Effector CD4-positive, alpha-beta T cell (primary cell): Measurements from ENCODE around the gene EMP3.

ENCODE experiments used
- DNase-seq: peaks from one replicate; pipeline ENCODE4 v3.0.0-alpha.2; 2020

Gene EMP3

GRCh38 chr19:48318286-48318987 lies 6.9 kb upstream of the EMP3 start:
- no peak for DNase-seq

- peak; percentile 79 for DNase-seq
Observed at GRCh38 chr19:48319647-48320541, 5.5 kb upstream of the EMP3 start.

GRCh38 chr19:48321372-48321621 lies 4.1 kb upstream of the EMP3 start:
- DNase-seq, result peak; percentile 92

- peak; percentile 99 for DNase-seq
Observed at GRCh38 chr19:48321622-48322591, 3.4 kb upstream of the EMP3 start.

- peak; percentile 42 for DNase-seq
Observed at GRCh38 chr19:48329167-48329891, 4.0 kb downstream of the EMP3 start.

GRCh38 chr19:48330012-48330681 lies 4.8 kb downstream of the EMP3 start:
- peak; percentile 82 for DNase-seq

GRCh38 chr19:48332351-48332661 lies 7.0 kb downstream of the EMP3 start:
- no peak for DNase-seq

- peak; percentile 94 for DNase-seq
Observed at GRCh38 chr19:48332662-48333466, 7.5 kb downstream of the EMP3 start.

GRCh38 chr19:48333467-48334384 lies 8.4 kb downstream of the EMP3 start:
- DNase-seq, result peak; percentile 91

- no peak for DNase-seq
Observed at GRCh38 chr19:48338253-48338755, 13.0 kb downstream of the EMP3 start.

- DNase-seq, result no peak
Observed at GRCh38 chr19:48338802-48339503, 13.6 kb downstream of the EMP3 start.

GRCh38 chr19:48340995-48341394 lies 15.6 kb downstream of the EMP3 start:
- DNase-seq, result no peak

GRCh38 chr19:48341515-48342413 lies 16.4 kb downstream of the EMP3 start:
- DNase-seq, result no peak

GRCh38 chr19:48342414-48342738 lies 17.0 kb downstream of the EMP3 start:
- no peak for DNase-seq

- DNase-seq, result no peak
Observed at GRCh38 chr19:48342841-48343540, 17.6 kb downstream of the EMP3 start.

GRCh38 chr19:48344892-48345291 lies 19.5 kb downstream of the EMP3 start:
- no peak for DNase-seq

GRCh38 chr19:48346191-48346590 lies 20.8 kb downstream of the EMP3 start:
- DNase-seq, result no peak

- no peak for DNase-seq
Observed at GRCh38 chr19:48348045-48348444, 22.7 kb downstream of the EMP3 start.
